Mesenchymal stem cell (in vitro differentiated cells and primary cell): Measurements from ENCODE around the gene SPDYE1.
"Not testable (repeated sequence)": the region's sequence is repeated elsewhere in the genome, so short reads cannot be mapped to it uniquely, and the experiment has no call there.

Experiments
- DNase-seq: peaks from one replicate; pipeline ENCODE4 v3.0.0-alpha.2; 2013
- H2AFZ ChIP-seq: one replicate; pipeline ENCODE4 v1.6.1; 2013; ENCODE audit warnings: low read depth, mild to moderate bottlenecking, control low read depth, inconsistent platforms, low read length, moderate library complexity
- H2AK5ac ChIP-seq: 2 replicates; pipeline ENCODE4 v1.6.1; 2013; ENCODE audit warnings: low read length, moderate library complexity, mild to moderate bottlenecking, inconsistent platforms; ENCODE audit not compliant: severe bottlenecking
- H2BK120ac ChIP-seq: one replicate; pipeline ENCODE4 v1.6.1; 2013; ENCODE audit warnings: low read depth, mild to moderate bottlenecking, inconsistent platforms, low read length, moderate library complexity
- H2BK12ac ChIP-seq, 2 experiments: one replicate each; pipeline ENCODE4 v1.6.1; 2013; ENCODE audit warnings: inconsistent platforms in 2 of 2, low read length in 2 of 2, mild to moderate bottlenecking in 2 of 2, moderate library complexity in 2 of 2, control low read depth in 1 of 2
- H2BK15ac ChIP-seq: one replicate; pipeline ENCODE4 v1.6.1; 2013; ENCODE audit warnings: mild to moderate bottlenecking, low read depth, inconsistent platforms; ENCODE audit not compliant: poor library complexity, severe bottlenecking
- H2BK5ac ChIP-seq: 2 replicates; pipeline ENCODE4 v1.6.1; 2013; ENCODE audit warnings: low read depth, mild to moderate bottlenecking, low read length, control low read depth, inconsistent platforms; ENCODE audit not compliant: poor library complexity, severe bottlenecking
- H3K14ac ChIP-seq, 2 experiments: one replicate each; pipeline ENCODE4 v1.6.1; 2013; ENCODE audit warnings: inconsistent platforms in 2 of 2, low read length in 2 of 2, control low read depth in 1 of 2, mild to moderate bottlenecking in 1 of 2, moderate library complexity in 1 of 2
- H3K18ac ChIP-seq, 2 experiments: one replicate each; pipeline ENCODE4 v1.6.1; 2013; ENCODE audit warnings: inconsistent platforms in 2 of 2, low read length in 2 of 2, control low read depth in 1 of 2, low read depth in 1 of 2, mild to moderate bottlenecking in 1 of 2
- H3K23ac ChIP-seq, 2 experiments: one replicate each; pipeline ENCODE4 v1.6.1; 2013; ENCODE audit warnings: inconsistent platforms in 2 of 2, low read length in 2 of 2, mild to moderate bottlenecking in 2 of 2, moderate library complexity in 2 of 2, control low read depth in 1 of 2
- H3K27ac ChIP-seq: 2 replicates; pipeline ENCODE4 v1.5.1; 2013; ENCODE audit warnings: mild to moderate bottlenecking, moderate library complexity, low read length, control low read depth, inconsistent platforms; ENCODE audit not compliant: poor library complexity, severe bottlenecking
- H3K27me3 ChIP-seq, 2 experiments: 2 replicates each; pipeline versions ENCODE4 v1.6.1 to v1.7.0; 2013; ENCODE audit warnings: low read length in 2 of 2, mild to moderate bottlenecking in 2 of 2, moderate library complexity in 2 of 2, control low read depth in 1 of 2, inconsistent platforms in 1 of 2; ENCODE audit not compliant: control insufficient read depth in 1 of 2, insufficient read depth in 1 of 2
- H3K36me3 ChIP-seq, 2 experiments: 2 replicates each; pipeline versions ENCODE4 v1.6.1 to v1.7.0; 2013; ENCODE audit warnings: low read length in 2 of 2, control low read depth in 1 of 2, inconsistent platforms in 1 of 2, low read depth in 1 of 2, mild to moderate bottlenecking in 1 of 2; ENCODE audit not compliant: insufficient read depth in 2 of 2, control insufficient read depth in 1 of 2
- H3K4ac ChIP-seq, 2 experiments: one replicate each; pipeline ENCODE4 v1.6.1; 2013; ENCODE audit warnings: inconsistent platforms in 2 of 2, low read length in 2 of 2, mild to moderate bottlenecking in 2 of 2, moderate library complexity in 2 of 2, control low read depth in 1 of 2, low read depth in 1 of 2
- H3K4me1 ChIP-seq: 2 replicates; pipeline ENCODE4 v1.6.1; 2013; ENCODE audit warnings: low read depth, low read length, control low read depth; ENCODE audit not compliant: control insufficient read depth, insufficient read depth
- H3K4me2 ChIP-seq: 2 replicates; pipeline ENCODE4 v1.6.1; 2013; ENCODE audit warnings: low read length, mild to moderate bottlenecking, inconsistent platforms; ENCODE audit not compliant: poor library complexity, severe bottlenecking
- H3K4me3 ChIP-seq, 2 experiments: 2 replicates each; pipeline versions ENCODE4 v1.5.1 to v1.7.0; 2013; ENCODE audit warnings: low read length in 2 of 2, mild to moderate bottlenecking in 2 of 2, control low read depth in 1 of 2, low read depth in 1 of 2; ENCODE audit not compliant: insufficient read depth in 1 of 2
- H3K79me1 ChIP-seq: replicated peaks from 2 replicates; pipeline ENCODE4 v1.6.1; 2013; ENCODE audit warnings: mild to moderate bottlenecking, control low read depth, low read length, inconsistent platforms; ENCODE audit not compliant: poor library complexity, severe bottlenecking
- H3K9ac ChIP-seq: 2 replicates; pipeline ENCODE4 v1.7.0; 2013; ENCODE audit warnings: mild to moderate bottlenecking, low read length, moderate library complexity
- H3K9me3 ChIP-seq: 2 replicates; pipeline ENCODE4 v1.7.0; 2013; ENCODE audit warnings: mild to moderate bottlenecking, low read length; ENCODE audit not compliant: control insufficient read depth
- H4K8ac ChIP-seq: one replicate; pipeline ENCODE4 v1.6.1; 2013; ENCODE audit warnings: inconsistent platforms, mild to moderate bottlenecking, low read length, moderate library complexity
- H4K91ac ChIP-seq: one replicate; pipeline ENCODE4 v1.6.1; 2013; ENCODE audit warnings: mild to moderate bottlenecking, low read length, inconsistent platforms
- WGBS: methylation state at CpG from one replicate; pipeline ENCODE4 v1.1.7; 2013; ENCODE audit warnings: mixed read lengths; 5-methylcytosine and 5-hydroxymethylcytosine counted together

The SPDYE1 gene

GRCh38 chr7:44029433-44029832, 31.7 kb downstream of the SPDYE1 start:
- H3K27me3 ChIP-seq, H3K4me1 ChIP-seq, H3K4ac ChIP-seq, H3K18ac ChIP-seq, DNase-seq, H3K4me2 ChIP-seq, H3K9me3 ChIP-seq, H3K4me3 ChIP-seq, H3K27ac ChIP-seq, H2BK5ac ChIP-seq, H2AK5ac ChIP-seq, H3K14ac ChIP-seq, H3K23ac ChIP-seq, H4K8ac ChIP-seq, H3K79me1 ChIP-seq, H2BK15ac ChIP-seq, H2BK120ac ChIP-seq, H2AFZ ChIP-seq, H4K91ac ChIP-seq, H3K9ac ChIP-seq, H2BK12ac ChIP-seq, H3K36me3 ChIP-seq: not testable (repeated sequence)
- no CpG with 5 or more reads among the region's 11 CpGs for WGBS

- H3K9ac ChIP-seq, H2BK5ac ChIP-seq, H3K4me1 ChIP-seq, H4K91ac ChIP-seq, H2AK5ac ChIP-seq, H3K27me3 ChIP-seq, H3K4me3 ChIP-seq, H2BK120ac ChIP-seq, H4K8ac ChIP-seq, H3K4ac ChIP-seq, H3K4me2 ChIP-seq, H3K9me3 ChIP-seq, H3K27ac ChIP-seq, DNase-seq, H3K18ac ChIP-seq, H2AFZ ChIP-seq, H2BK15ac ChIP-seq, H3K79me1 ChIP-seq, H2BK12ac ChIP-seq, H3K23ac ChIP-seq, H3K14ac ChIP-seq, H3K36me3 ChIP-seq: not testable (repeated sequence)
- WGBS: no CpG with 5 or more reads among the region's 5 CpGs
Measured at GRCh38 chr7:44030029-44030428, 32.3 kb downstream of the SPDYE1 start.

- H3K4me2 ChIP-seq, H3K9me3 ChIP-seq, H2BK15ac ChIP-seq, H3K36me3 ChIP-seq, H4K8ac ChIP-seq, H3K14ac ChIP-seq, H3K4ac ChIP-seq, H3K79me1 ChIP-seq, H3K4me1 ChIP-seq, H3K27ac ChIP-seq, DNase-seq, H2BK5ac ChIP-seq, H3K27me3 ChIP-seq, H4K91ac ChIP-seq, H2BK12ac ChIP-seq, H2BK120ac ChIP-seq, H3K4me3 ChIP-seq, H3K18ac ChIP-seq, H2AK5ac ChIP-seq, H3K9ac ChIP-seq, H3K23ac ChIP-seq, H2AFZ ChIP-seq: not testable (repeated sequence)
- 88% methylated on average over 3 of the region's 13 CpGs for WGBS
Measured at GRCh38 chr7:44031319-44031718, 33.6 kb downstream of the SPDYE1 start.

- 90% methylated on average over 2 of the region's 6 CpGs for WGBS
- not testable (repeated sequence) for H3K9me3 ChIP-seq, H3K4me1 ChIP-seq, H3K27me3 ChIP-seq, H2AK5ac ChIP-seq, H3K79me1 ChIP-seq, H2BK15ac ChIP-seq, H2BK12ac ChIP-seq, H3K18ac ChIP-seq, H2AFZ ChIP-seq, H3K4ac ChIP-seq, H3K4me3 ChIP-seq, H3K4me2 ChIP-seq, DNase-seq, H2BK5ac ChIP-seq, H3K27ac ChIP-seq, H3K9ac ChIP-seq, H4K8ac ChIP-seq, H4K91ac ChIP-seq, H3K36me3 ChIP-seq, H3K14ac ChIP-seq, H2BK120ac ChIP-seq, H3K23ac ChIP-seq
Measured at GRCh38 chr7:44032031-44032430, 34.3 kb downstream of the SPDYE1 start.
